Left ventricle myocardium inferior (tissue), 1 donor: ENCODE data around the gene MSI2. TPM values are rescaled to one million over a fixed set of nuclear protein-coding genes. Genes with fewer than 3 reads are reported as not detected.

Source experiments
- DNase-seq: peaks from one replicate; pipeline ENCODE4 v3.0.0-alpha.2; 2020
- H3K27ac ChIP-seq: fragments of 200-600 bp; replicated peaks from 2 replicates; pipeline ENCODE4 v1.8.0; 2021
- H3K27me3 ChIP-seq: fragments of 200-600 bp; 2 replicates; pipeline ENCODE4 v1.8.0; 2021; ENCODE audit warnings: low read depth
- H3K36me3 ChIP-seq: fragments of 200-600 bp; 2 replicates; pipeline ENCODE4 v1.8.0; 2021
- H3K4me1 ChIP-seq: fragments of 200-600 bp; 2 replicates; pipeline ENCODE4 v1.8.0; 2021
- H3K4me3 ChIP-seq: fragments of 200-600 bp; 2 replicates; pipeline ENCODE4 v1.8.0; 2021; ENCODE audit warnings: mild to moderate bottlenecking, moderate library complexity
- H3K9me3 ChIP-seq: fragments of 200-600 bp; replicated peaks from 2 replicates; pipeline ENCODE4 v1.8.0; 2021
- CTCF ChIP-seq: fragments of 200-600 bp; IDR thresholded peaks from 2 replicates; pipeline ENCODE4 v1.8.0; 2021; ENCODE audit warnings: antibody characterized with exemption, mild to moderate bottlenecking, borderline replicate concordance
- intact Hi-C: fragments of 100-400 bp; cut with micrococcal nuclease; formaldehyde crosslinking; loops from one replicate; pipeline ENCODE4 v1.11.0; 2022
- total RNA-seq: library from RNA; stranded (reverse); fragmentation: NEBNext Ultra II Directional; extraction: Animal tissue kit (Norgen Biotek cat#: 25700); gene quantifications from one replicate; pipeline ENCODE4 v1.2.1, GENCODE V29; 2021
- donor health status: DM: no; HTN: yes; CAD: no; lungs with severe emphysema.

MSI2 gene
- total RNA-seq, 1 donor from 2014 or later, result 118 TPM

DNA sequence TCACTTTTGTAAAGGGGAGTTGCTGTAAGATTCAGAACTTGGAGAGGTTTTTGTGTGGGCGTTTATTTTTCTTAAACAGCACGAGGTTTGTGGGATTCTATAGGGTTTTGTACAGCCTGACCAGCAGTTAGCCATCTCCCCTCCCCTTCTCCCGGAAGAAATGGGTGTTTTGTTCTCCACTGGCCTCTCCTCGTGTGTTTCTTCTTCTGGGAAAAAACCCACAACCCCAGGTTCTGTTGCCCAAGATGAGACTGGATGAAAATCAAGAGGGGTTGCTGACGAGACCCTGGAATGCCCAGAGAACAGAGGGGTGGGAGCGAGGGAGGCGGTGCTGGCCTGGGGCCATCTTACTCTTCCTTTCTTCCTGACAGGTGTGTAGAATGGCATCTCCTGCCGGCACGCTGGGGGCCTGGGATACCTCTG, 186.1 kb downstream of the MSI2 start:
- Histone ChIP-seq H3K4me1 (peaks cover 74% of the 10 kb centered on the region), H3K36me3 (no peaks in the 10 kb centered on the region), H3K9me3 (no peaks in the 10 kb centered on the region), H3K27me3 (no peaks in the 10 kb centered on the region), H3K4me3 (no peak overlapping the region), H3K27ac (peak overlapping the region; percentile 59)
- DNase-seq, result no peak
- intact Hi-C loops, result loop anchor here (10.0 kb wide), 1 partner anchor 198 kb away; no protein-coding TSS in a partner anchor
- no peak for TF ChIP-seq CTCF

- no peak for TF ChIP-seq CTCF
- Histone ChIP-seq H3K27ac (peak overlapping the region; percentile 59), H3K27me3 (no peaks in the 10 kb centered on the region), H3K9me3 (no peaks in the 10 kb centered on the region), H3K4me3 (no peak overlapping the region), H3K36me3 (no peaks in the 10 kb centered on the region), H3K4me1 (peaks cover 71% of the 10 kb centered on the region)
- peak; percentile 45 for DNase-seq
- intact Hi-C loops, result loop anchor here (10.0 kb wide), 1 partner anchor 198 kb away; no protein-coding TSS in a partner anchor
Measured at GRCh38 chr17:57442914-57443571, 186.7 kb downstream of the MSI2 start.

GRCh38 chr17:57443781-57444180, 187.5 kb downstream of the MSI2 start:
- Histone ChIP-seq H3K27me3 (no peaks in the 10 kb centered on the region), H3K4me3 (no peak overlapping the region), H3K36me3 (no peaks in the 10 kb centered on the region), H3K9me3 (no peaks in the 10 kb centered on the region), H3K27ac (peak overlapping the region; percentile 59), H3K4me1 (peaks cover 65% of the 10 kb centered on the region)
- intact Hi-C loops, result loop anchor here (10.0 kb wide), 1 partner anchor 199 kb away; no protein-coding TSS in a partner anchor
- no peak for TF ChIP-seq CTCF
- DNase-seq, result no peak

GRCh38 chr17:57444682-57445450, 188.5 kb downstream of the MSI2 start:
- intact Hi-C loops, result loop anchor here (10.0 kb wide), 1 partner anchor 200 kb away; no protein-coding TSS in a partner anchor
- no peak for DNase-seq
- no peaks in the 10 kb centered on the region for H3K27me3 ChIP-seq
- peaks cover 57% of the 10 kb centered on the region for H3K4me1 ChIP-seq
- no peak overlapping the region for H3K27ac ChIP-seq
- no peak overlapping the region for H3K4me3 ChIP-seq
- no peak for TF ChIP-seq CTCF
- no peaks in the 10 kb centered on the region for H3K9me3 ChIP-seq
- H3K36me3 ChIP-seq, result no peaks in the 10 kb centered on the region

DNA sequence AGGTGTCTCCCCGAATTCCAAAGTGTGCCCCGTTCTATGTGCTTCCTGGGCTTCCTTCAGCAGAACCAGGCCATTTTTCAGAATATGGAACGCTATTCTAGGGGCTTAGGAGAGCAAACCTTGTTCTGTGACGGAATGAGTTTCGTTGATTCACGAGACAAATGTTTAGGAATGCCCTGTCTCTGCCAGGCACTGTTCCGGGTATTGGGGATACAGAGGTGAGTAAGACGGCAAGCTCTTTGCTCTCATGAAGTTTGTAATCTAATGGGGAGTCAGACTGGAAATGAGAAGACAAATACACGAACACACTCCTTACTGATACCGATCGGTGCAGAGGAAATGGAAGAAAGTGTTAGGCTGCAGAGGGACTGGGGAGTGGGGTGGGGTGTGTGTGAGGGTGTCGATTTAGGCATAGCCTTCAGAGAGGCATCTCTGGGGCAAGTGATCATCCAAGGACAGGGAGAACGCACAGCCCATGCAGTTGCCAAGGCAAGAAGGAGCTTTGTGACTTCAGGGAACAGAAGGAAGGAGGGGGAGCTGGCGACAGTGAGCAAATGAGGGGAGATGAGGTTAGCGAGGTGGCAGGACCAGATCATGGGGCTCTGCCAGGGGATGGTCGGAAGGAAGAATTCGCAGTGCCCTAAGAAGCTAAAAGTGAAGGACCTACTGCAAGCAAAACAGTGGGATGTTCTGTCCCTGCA, 189.6 kb downstream of the MSI2 start:
- no peaks in the 10 kb centered on the region for H3K9me3 ChIP-seq
- peaks cover 49% of the 10 kb centered on the region for H3K4me1 ChIP-seq
- no peak for TF ChIP-seq CTCF
- no peak overlapping the region for H3K4me3 ChIP-seq
- DNase-seq, result no peak
- no peaks in the 10 kb centered on the region for H3K27me3 ChIP-seq
- intact Hi-C loops, result loop anchor here (10.0 kb wide), 1 partner anchor 201 kb away; no protein-coding TSS in a partner anchor
- H3K27ac ChIP-seq, result no peak overlapping the region
- H3K36me3 ChIP-seq, result no peaks in the 10 kb centered on the region
